SH-SY5Y (cell line): ENCODE results near the gene GATB.

Experiments
- GATA2 ChIP-seq: IDR thresholded peaks from 2 replicates; pipeline ENCODE4 v1.6.1; 2011; ENCODE audit warnings: mild to moderate bottlenecking, low read depth, low read length
- GATA3 ChIP-seq: IDR thresholded peaks from 2 replicates; pipeline ENCODE4 v1.6.1; 2011; ENCODE audit warnings: low read depth, mild to moderate bottlenecking, low read length, moderate library complexity

GATB gene

GRCh38 chr4:151668689-151669402 is 92.0 kb downstream of the GATB start:
- no peak for TF ChIP-seq GATA3
- TF ChIP-seq GATA2 = no peak

GRCh38 chr4:151667666-151668065 is 93.1 kb downstream of the GATB start:
- TF ChIP-seq GATA3 = no peak
- no peak for TF ChIP-seq GATA2

GRCh38 chr4:151667048-151667447 is 93.8 kb downstream of the GATB start:
- TF ChIP-seq GATA2 (no peak), GATA3 (no peak)

- TF ChIP-seq GATA2 (no peak), GATA3 (no peak)
These were observed 94.3 kb downstream of the GATB start for GRCh38 chr4:151666501-151666900.

GRCh38 chr4:151665785-151666127 is 95.1 kb downstream of the GATB start:
- TF ChIP-seq GATA2 = no peak
- TF ChIP-seq GATA3 = no peak

GRCh38 chr4:151665022-151665784 is 95.6 kb downstream of the GATB start:
- TF ChIP-seq GATA3 = no peak
- TF ChIP-seq GATA2 = no peak

GRCh38 chr4:151664289-151664688 is 96.5 kb downstream of the GATB start:
- TF ChIP-seq GATA2 (no peak), GATA3 (no peak)

- TF ChIP-seq GATA3 = no peak
- TF ChIP-seq GATA2 = no peak
These were observed 97.7 kb downstream of the GATB start for GRCh38 chr4:151663109-151663508.

GRCh38 chr4:151661873-151662272 is 98.9 kb downstream of the GATB start:
- TF ChIP-seq GATA2 (no peak), GATA3 (no peak)

GRCh38 chr4:151660676-151661075 is 100.1 kb downstream of the GATB start:
- TF ChIP-seq GATA3 (no peak), GATA2 (no peak)

GRCh38 chr4:151659601-151660364 is 101.0 kb downstream of the GATB start:
- no peak for TF ChIP-seq GATA2
- TF ChIP-seq GATA3 = no peak

GRCh38 chr4:151658959-151659600 is 101.7 kb downstream of the GATB start:
- TF ChIP-seq GATA3 = no peak
- no peak for TF ChIP-seq GATA2

- TF ChIP-seq GATA3 = no peak
- TF ChIP-seq GATA2 = no peak
These were observed 102.9 kb downstream of the GATB start for GRCh38 chr4:151657896-151658295.

- TF ChIP-seq GATA3 (no peak), GATA2 (no peak)
These were observed 104.7 kb downstream of the GATB start for GRCh38 chr4:151656058-151656457.
